ENCODE results near the gene LRCH1.

LRCH1 gene

DNA sequence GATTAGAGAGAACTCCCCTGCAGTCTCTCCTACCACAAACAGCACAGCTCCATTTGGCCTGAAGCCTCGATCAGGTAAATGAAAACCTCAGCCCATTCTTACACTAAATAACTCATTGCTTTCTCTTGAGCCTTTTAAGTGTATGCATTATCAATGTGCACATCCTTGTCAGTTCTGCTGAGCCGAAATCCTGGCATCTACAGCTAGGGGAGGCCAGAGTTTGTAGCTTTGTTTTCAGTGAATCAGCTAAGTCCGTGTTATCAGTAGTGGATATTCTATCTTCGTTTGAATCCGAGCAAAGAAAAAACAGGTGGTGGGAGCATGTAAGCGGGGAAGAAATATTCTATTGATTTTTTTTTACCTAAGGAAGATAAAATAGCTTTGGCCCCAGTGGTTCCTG, 159.6 kb downstream of the LRCH1 start:
- no peak for DNase-seq (ENCODE audit: low spot score)

DNA sequence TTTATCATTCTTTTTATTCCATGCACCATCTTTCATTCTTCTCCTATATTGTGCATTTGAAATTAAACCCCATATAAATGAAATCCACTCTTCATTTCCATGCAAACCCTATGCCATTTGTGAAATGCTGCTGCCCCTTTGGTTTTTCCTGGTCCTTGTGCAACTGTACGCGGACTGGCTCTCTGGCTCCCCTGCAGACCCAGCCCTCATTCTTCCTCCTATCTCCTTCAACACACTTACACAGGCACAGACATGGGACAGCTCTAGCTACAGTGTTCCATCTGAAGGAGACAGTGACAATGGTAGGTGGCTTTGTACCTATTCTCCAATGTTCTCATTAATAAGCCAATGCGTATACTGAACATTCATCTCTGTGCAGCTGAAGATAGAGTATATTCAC, 162.4 kb downstream of the LRCH1 start:
- DNase-seq (ENCODE audit: low spot score): no peak

DNA sequence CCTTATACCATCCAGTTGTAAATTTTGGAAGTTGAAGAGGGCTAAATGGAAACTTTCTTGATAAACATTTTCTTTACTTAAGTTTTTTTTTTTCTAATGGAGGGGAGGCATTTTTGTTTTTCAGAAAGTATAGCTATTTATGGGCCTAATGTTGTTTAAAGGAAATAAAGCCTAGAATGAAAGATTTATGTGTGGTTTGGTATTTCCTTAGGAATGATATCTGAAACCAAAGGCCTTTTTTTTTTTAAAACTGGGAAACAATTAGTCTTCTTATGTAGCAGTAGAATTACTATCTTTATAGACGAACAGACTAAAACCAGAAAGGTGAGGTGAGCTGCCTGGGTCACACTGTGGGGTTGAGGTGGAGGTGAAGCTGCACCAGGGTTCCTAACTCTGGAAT, 163.9 kb downstream of the LRCH1 start:
- DNase-seq (ENCODE audit: low spot score): no peak

DNA sequence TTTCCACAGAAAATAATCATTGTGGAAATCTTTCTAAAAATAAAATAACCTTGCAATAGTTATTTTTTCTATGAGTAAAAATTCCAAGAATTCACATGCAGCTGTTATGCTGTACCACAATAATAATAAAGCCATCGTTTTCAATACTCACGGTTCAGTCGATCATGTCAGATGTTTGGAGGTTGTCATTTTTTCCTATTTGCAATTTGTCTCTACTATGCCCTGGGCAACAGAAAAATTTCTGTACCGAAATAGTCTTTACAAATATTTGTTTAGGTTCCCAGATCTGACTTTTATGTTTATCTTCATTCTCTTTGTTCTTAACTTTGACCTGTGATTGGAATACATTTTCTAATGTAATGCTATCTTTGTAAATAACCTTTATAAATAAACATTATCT, 164.3 kb downstream of the LRCH1 start:
- DNase-seq (ENCODE audit: low spot score): no peak

DNA sequence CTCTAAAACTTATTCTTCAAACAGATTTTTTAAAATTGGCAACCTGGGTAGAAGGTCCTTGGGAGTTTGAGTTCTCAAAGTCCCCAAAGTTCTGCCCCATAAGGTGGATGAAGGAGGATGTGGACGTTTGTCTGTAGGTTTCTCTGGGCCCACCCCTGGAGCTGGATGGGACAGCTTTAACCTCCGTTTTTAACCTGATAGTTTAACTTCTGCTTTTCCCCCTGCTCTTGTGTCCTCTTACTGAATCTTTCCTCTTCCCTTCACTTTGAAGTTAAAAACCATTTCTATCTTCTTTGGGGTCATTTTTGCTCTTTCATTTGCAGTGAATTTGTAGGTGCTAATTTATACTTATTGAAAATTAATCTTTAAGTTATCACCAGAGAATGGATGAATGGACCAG, 164.9 kb downstream of the LRCH1 start:
- no peak for DNase-seq (ENCODE audit: low spot score)

DNA sequence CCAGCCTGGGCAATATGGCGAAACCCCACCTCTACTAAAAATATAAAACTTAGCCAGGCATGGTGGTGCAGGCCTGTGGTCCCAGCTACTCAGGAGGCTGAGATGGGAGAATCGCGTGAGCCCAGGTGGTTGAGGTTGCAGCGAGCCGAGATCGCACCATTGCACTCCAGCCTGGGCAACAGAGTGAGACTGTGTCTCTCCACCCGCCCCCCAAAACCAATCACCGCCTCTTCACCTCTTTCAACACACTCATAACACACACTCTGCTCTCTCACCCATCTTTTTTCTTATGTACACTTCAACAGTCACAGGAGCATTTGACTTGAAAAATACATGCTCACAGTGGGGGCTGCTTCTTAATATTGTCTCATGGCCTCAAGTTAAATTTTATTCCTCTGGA, 167.2 kb downstream of the LRCH1 start:
- DNase-seq (ENCODE audit: low spot score): no peak

DNA sequence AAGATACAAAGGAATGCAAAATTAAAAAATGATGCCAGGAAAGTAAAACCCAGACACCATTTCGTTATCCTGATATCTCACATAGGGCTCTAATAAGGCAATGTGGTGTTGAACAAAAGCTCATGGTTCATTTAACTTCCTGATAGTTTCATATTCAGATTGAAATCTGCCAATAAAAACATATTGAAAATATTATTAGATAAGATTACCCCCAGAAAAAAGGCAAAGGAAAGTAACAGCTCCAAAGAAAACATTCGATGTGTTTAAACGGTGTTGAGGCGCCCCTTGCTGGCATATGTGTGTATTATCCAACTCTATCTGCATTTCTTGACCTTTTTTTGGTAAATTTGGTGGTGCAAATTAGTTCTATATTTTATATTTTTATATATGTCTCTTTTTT, 168.1 kb downstream of the LRCH1 start:
- peak; percentile 28 for DNase-seq (ENCODE audit: low spot score)

DNA sequence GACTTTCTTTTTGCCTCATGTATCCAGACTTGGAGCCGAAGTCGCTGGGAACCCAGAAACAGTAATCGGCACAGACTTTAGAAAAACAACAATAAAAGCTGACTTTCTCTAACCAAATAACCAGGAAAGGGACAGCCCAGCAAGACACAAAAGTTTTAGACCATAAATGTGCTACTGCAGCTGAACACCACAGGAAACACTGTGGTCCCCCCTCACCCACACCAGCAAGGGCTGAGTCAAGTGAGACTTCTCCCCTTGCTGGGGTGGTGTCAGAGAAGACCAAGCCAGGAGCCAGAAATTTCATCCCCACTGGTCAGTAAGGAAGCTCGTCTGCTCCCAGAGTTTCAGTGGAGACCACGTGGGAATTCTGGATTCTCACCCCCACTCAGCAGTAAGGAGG, 173.4 kb downstream of the LRCH1 start:
- no peak for DNase-seq (ENCODE audit: low spot score)

DNA sequence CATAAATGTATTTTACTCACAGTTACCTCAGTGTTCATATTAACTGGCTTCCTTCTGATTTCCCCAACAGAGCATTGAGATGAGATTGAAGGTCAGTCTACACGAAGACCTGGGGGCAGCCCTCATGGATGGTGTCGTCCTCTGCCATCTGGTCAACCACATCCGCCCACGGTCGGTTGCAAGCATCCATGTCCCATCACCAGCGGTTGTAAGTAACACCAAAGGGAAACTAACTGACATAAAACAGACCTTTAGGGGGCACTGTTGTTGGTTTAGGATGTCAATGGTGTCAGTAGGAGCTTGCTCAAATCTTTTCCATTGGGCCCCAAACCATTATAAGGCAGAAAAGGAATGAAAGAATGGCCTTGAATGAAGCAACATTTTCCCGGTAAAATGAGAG, 175.8 kb downstream of the LRCH1 start:
- DNase-seq (ENCODE audit: low spot score): peak; percentile 67

DNA sequence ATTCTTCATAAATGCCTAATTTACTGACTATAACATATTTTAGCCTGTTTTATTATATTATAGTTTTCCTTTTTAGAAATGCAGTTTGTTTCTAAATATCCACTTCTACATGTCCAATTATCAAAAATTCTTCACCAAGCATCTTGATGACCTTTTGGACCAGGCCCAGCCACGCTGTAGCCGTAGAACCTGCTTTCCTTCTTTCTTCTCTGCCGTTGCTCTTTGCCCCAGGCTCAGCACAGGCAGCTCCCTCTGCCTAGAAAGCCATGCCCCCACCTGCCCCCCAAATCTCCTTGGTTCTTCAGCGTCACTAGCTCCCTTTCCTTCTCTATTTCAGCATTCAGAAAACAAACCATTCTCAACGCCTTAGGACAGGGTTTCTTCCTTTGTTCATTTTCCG, 178.6 kb downstream of the LRCH1 start:
- no peak for DNase-seq (ENCODE audit: low spot score)

DNA sequence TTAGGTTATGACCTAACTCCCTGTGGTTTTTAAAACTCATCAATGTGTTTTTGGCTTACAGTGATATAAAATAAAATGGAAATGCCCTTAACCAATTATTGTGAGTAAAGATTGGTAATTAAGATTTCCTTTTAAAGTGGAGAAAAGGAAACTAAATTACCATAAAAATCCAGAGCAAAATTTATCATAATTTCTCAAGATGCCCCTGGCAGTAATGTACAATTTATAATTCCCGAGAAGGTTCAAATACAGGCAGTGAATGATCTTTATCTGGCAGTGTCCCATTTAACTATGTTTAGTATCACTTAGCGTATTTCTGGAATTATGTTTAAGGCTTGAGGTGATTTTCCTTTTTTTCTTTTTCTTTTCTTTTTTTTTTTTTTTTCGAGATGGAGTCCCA, 182.5 kb downstream of the LRCH1 start:
- DNase-seq (ENCODE audit: low spot score): no peak

DNA sequence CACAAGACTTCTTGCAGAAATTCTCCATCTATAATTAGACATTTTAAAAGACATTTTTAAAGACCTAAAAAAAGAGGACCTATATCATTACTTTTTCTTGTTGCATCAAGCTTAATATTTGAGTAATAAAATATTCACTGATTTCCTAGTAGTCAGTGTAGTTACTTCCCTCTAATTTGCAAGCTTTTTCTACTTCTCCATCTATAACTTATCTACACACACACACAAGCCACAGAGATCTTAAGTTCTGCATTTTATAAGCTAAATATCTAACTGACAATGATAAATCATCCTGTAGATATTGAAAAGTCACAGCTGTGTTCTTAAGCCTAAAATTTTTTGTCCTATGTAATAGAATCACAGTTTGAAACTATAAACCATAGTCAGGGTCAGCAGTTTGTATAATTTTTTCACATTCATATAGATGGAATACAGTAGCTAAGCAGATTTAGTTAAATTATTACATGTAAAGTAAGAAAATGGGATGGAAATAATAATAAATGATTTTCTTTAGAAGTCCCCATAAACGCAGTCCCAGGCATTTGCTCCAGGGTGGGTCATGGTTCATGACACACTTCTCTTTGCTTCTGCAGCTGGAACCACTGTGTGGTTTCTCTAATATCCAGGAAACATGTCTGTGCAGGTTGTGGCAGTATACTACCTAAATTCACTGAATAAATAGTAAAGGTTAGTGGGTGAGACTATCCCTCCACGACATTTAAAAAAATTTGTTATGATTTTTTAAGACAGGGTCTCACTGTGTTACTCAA, 183.8 kb downstream of the LRCH1 start:
- no peak for DNase-seq (ENCODE audit: low spot score)

DNA sequence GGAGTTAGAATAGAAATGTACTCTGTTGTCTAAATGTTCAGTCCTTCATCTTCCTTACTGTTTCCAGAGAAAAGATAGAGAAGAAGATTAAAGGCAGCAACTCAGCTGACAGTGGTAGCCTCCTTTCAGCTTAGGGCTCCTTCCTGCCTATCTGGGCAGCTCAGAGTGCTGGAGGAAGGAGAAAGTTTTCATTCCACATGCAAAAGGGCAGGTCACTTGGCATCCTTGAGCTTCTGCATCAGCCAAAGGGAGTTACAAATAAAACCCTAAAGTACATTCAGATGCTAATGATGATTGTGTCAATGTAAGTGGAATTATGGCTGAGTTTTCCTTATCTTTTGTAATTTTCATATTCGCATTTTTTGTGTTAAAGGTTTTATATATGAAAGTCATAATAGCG, 185.1 kb downstream of the LRCH1 start:
- DNase-seq (ENCODE audit: low spot score): no peak

DNA sequence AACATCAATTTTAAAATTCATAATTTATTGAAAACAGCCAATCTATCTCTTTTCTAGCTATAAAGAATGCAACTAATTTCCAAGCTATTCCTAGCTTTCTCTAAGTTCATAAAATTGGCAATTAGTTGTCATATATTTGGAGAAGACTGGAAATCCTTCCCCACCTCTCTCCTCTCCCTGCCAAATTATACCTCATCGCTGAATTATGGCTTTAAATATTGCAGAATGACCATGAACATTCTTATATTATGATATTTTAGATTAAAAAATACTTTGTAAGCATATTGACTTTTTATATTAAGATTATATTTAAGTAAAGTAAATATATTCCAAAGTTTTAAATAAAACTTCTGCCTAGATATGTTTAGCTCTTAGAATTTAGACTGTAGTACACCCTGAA, 185.8 kb downstream of the LRCH1 start:
- DNase-seq (ENCODE audit: low spot score): no peak

DNA sequence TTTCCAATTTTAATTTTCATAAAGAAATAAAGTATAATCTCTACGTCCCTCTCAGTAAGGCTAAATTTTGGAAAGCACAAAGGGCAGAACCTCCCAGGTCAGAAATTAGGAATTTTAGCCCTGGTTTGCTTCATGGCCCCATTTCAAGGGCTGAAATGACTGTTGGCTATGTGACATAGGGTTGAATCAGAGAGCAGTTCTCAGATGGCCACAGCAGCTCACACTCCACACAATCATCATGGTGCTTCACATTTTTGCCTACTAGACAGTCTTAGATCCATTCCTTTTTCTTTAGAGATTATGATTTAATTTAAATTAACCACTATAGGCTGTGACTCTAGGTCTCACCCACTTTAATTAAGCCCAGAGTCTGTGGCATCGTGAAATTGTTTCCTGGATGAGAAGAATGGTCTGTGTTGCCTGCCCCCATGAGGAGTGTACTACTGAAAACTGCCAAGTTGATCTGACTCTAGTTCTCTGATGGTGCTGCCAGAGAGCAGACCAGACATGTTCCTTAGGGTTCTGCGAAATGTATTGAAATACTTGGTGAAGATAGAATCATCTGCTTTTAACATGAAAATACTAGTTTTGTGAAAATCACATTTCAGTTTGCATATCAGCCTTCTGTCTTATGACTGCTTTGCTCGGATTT, 186.6 kb downstream of the LRCH1 start:
- no peak for DNase-seq (ENCODE audit: low spot score)

DNA sequence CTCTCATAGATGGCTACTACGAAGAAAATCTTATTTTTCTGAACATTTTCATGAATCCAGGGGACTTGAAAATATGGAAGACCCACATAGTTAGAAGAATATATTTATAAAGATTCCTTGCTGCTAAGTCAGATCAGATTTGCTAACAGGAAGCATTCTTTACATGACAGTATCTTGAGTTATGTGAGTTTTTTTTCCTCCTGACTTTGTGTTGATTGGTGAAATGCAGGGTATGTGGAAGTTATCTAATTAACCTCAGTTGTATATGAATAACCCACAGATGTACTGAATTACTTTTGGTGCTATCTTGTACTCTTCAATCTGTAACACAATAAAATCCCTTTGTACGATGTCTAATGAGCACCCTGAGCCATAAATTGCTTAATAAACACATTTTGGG, 190.2 kb downstream of the LRCH1 start:
- DNase-seq (ENCODE audit: low spot score): no peak

DNA sequence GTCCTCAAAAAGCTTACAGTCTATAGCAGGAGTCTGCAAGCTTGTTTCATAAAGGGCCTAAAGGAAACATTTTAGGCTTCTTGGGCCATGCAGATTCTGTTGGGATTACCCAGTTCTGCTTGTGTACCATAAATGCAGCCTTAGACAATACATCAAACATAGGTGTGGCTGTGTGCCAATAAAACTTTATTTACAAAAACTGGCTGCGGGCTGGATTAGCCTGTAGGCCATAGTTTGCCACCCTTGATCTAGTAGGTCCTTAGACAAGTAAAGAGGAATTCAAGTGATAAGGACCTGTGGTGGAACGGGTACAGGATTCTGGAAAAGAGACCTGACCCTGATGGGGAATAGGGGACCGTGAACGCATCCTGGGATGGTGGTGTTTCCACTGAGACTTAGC, 192.1 kb downstream of the LRCH1 start:
- no peak for DNase-seq (ENCODE audit: low spot score)

DNA sequence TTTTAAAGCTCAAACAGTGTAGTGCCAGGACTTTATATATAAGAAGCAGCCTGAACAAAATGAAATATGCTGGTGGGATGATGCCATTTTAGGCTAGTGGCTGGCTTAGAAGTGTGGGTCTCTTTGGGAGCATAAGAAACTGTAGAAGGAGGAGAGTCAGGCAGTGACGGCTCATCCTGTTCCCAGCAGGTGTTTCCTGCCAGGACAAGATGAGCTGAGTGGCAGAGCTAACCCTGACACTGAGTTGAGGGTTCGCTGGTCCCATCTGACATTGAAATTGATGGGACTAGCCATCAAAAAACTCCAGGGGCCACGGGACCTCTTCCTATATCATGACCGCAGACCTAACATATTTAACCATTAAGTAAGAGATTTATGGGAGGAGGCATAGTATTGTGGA, 192.7 kb downstream of the LRCH1 start:
- DNase-seq (ENCODE audit: low spot score): no peak

DNA sequence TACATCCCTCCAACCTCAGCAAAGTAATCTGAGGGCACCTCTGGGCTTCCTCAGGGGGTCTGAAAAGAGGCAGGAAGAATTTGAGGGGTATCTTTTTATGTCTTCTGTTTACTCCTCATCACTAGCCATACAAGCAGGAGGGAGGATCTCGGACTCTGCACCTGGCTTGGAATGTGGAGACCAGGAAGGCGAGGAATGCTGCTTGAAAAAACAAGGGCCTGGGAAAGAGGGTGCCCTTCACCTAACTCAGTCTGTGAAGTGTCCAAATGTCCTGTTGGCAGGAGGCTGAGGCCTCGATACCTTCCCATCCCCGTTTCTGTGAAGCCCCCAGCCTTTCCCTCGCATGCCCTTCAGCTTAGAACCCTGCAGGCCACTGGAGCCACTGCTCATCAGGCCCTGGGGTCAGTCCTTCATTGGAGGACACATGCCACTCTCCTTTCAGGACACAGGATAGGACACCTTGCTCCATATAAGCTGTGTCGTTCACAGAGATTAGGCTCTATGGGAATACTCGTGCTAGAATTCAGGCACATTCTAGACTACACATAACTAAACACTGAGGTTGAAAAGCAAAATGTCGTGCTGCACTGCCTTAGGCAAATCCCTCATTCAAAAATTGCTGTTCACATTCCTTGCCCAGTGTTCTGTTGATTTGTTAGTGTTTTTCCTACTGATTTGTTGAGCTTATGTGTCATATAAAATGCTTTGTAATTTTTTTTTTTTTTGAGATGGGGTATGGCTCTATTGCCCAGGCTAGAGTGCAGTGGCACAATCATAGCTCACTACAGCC, 194.3 kb downstream of the LRCH1 start:
- no peak for DNase-seq (ENCODE audit: low spot score)

DNA sequence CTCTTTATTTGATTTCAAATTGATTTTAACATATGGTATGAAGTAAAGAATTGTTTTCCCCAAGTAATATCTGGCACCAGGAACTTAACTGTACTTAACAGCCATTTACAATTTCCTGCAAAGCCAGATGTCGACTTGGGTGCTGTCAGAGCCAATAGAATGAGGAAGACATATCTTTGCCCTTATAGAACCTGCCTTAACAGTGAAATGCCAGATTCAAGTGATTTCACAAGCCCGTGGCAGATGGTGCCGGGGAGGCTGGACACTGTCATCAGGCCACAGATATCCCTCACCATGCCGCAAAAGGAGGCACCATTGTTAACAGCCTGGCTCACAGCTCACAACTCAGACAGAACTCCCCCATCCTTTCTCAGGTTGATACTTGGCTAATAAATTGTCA, 195.3 kb downstream of the LRCH1 start:
- DNase-seq (ENCODE audit: low spot score): no peak

DNA sequence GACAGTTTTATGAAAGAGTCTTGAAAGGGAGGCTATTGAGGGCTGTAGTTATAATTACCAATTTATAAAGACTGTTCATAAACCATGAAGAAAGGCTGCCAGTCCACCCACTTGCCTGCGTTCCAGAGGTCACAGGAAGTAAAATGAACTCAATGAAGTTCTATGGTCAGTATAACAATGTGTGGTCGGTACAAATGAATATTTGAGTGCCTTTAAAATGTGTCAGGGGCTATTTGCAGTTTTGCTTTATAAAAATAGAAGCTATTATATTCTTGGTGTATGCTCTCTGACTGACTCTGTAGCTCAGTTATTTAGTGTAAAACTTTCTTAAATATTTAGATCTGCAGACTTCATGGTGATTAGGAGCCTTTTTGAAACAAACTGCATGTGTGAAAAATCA, 197.0 kb downstream of the LRCH1 start:
- DNase-seq (ENCODE audit: low spot score): no peak

DNA sequence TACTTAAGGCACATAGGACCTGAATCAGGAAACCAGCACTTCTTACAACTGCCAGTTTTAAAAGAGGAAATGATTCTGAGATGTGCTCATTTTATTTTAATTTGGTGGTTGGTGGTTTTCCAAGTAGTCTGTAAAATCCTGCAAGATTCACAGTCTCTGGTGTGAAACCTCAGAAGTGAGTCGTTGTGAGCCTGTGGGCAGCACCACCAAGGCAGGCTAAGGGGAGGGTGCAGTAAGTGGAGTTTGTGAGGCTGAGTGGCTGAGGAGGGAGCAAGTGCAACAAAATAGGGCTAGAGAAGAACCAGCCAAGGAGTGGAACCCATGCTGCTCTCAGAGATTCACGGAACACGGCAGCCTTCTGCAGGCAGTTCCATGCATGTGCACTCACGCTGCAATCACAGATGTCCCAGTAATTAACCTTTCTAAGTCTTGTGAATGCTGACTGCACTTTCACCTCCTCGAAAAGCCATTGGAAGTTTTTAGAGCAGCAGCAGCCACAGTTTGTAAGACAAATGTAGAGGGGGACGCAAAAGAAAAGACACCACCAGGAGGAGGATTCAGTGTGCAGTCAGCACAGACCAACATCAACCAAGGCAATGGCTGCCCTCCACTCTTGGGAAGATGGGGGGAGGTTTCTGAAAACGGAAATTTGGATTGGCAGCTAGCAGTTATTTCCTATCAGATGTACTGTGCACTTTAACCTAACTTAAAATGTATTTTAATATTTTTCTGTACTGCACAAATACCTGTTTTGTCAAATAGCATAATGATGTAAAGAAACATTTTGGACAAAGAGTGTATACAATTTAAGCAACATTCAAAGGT, 199.1 kb downstream of the LRCH1 start:
- no peak for DNase-seq (ENCODE audit: low spot score)
